NCI-H2081 (cell line): ENCODE data around the gene WSCD2.

Source experiments
- DNase-seq, 2 experiments: peaks; one replicate each; lab custom pipeline; 2025; lab: John Stamatoyannopoulos, UW

The WSCD2 gene

GRCh38 chr12:108166505-108166904 lies 37.4 kb downstream of the WSCD2 start:
- no peak for DNase-seq

DNA sequence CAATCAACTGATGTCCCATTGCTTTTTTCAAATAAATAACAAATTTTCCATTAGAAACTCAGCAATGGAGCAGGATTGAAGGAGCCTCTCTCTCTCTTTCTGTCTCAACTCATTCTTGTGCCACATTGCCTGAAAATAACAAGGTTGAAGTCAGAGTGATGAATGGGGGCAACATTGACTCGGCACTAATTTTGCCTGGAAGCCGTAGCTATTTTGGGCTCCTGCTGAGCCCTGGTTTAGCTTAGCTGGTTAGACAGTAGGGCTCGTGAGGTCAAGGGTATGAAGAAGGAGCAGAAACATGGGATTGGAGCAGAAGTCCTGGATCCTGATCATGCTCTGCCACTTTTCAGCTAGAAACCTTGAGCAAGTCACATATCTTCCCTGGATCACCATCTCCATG lies 38.9 kb downstream of the WSCD2 start:
- no peak for DNase-seq

- no peak for DNase-seq
Measured at GRCh38 chr12:108169708-108170107, 40.6 kb downstream of the WSCD2 start.

DNA sequence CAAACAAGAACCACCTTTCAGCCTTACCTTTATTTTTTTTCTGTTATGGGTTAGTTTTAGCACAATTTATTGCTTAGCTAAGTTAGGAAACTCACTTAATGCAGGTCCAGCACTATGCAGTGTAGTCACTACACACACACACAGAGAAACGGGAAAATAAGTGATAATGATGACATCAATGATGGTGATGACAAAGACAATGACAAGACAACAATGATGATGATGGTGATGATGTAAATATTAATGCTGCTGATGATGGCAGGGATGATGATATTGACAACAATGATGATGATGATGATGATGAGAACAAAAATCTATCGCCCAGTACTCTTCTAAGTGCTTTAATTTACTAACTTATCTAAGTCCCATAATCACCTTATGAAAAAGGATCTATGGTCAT lies 41.1 kb downstream of the WSCD2 start:
- no peak for DNase-seq

GRCh38 chr12:108172033-108172432 lies 42.9 kb downstream of the WSCD2 start:
- DNase-seq = no peak

GRCh38 chr12:108173160-108173559 lies 44.1 kb downstream of the WSCD2 start:
- DNase-seq = no peak

GRCh38 chr12:108173892-108174291 lies 44.8 kb downstream of the WSCD2 start:
- no peak for DNase-seq

DNA sequence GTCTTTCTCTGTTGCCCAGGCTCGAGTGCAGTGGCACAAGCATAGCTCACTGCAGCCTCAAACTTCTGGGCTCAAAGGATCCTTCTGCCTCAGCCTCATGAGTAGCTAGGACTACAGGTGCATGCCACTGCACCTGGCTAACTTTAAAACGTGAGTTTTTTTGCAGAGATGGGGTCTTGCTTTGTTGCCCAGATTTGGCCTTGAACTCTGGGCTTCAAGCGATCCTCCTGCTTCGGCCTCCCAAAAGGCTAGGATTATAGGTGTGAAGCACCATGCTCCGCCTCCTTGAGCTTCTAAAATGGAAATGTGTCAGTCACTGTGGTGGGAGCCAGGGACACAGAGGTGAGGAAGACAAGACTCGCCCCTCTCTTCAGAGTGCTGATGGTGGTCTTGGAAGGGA lies 45.6 kb downstream of the WSCD2 start:
- DNase-seq = no peak

- peak in 1 of 2 experiments; percentile 50 for DNase-seq
Measured at GRCh38 chr12:108175310-108175709, 46.2 kb downstream of the WSCD2 start.

DNA sequence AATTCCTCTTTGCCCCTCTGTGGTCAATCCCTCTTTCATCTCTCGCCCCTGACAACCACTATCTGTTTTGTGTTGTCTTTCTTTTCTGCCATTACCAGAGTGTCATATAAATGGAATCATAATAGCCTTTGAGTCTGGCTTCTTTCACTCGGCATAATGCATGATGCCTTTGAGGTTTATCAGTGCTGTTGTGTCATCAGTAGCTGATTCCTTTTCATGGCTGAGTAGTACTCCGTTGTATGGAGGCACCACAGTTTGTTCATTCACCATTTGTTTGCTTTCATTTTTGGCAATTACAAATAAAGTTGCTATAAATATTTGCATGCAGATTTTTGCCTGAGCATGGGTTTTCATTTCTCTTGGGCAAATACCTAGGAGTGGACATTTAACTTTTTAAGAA lies 47.2 kb downstream of the WSCD2 start:
- no peak for DNase-seq

DNA sequence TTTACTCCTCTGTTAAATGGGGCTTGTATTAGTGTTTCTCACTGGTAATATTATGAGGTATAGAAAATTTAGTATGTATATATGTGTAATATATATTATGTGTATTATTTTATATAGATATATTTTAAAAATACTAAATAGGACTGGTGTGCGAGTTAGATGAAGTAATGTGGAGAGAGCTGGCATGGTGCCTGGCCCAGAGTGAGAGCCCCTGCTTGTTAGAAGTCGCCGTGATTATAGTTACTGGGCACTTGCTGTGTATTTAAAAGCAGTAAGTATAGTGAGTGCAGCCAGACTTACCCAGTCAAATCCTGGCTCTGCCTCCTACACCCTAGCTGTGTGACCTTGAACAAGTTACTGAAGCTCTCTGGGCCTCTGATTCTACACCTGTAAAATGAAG lies 48.0 kb downstream of the WSCD2 start:
- DNase-seq = no peak

DNA sequence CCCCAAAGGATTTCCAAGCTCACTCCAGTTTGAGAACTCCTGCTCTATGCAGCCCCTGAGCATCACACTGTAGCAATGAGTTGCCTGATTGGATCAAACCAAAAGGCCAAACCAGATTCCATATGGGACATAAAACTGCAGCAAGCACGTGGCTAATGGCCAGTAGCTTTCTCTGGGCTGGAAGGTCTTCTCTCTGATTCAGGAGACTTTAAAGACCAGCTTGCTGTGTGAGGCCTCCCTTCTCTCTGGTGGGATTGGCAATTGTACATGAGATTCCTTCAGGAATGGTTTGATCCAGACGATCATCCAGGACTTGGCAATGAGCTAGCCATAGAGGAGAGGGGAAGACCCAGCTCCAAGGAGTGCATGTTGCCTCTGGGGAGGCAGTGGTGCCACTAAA lies 50.2 kb downstream of the WSCD2 start:
- no peak for DNase-seq

DNA sequence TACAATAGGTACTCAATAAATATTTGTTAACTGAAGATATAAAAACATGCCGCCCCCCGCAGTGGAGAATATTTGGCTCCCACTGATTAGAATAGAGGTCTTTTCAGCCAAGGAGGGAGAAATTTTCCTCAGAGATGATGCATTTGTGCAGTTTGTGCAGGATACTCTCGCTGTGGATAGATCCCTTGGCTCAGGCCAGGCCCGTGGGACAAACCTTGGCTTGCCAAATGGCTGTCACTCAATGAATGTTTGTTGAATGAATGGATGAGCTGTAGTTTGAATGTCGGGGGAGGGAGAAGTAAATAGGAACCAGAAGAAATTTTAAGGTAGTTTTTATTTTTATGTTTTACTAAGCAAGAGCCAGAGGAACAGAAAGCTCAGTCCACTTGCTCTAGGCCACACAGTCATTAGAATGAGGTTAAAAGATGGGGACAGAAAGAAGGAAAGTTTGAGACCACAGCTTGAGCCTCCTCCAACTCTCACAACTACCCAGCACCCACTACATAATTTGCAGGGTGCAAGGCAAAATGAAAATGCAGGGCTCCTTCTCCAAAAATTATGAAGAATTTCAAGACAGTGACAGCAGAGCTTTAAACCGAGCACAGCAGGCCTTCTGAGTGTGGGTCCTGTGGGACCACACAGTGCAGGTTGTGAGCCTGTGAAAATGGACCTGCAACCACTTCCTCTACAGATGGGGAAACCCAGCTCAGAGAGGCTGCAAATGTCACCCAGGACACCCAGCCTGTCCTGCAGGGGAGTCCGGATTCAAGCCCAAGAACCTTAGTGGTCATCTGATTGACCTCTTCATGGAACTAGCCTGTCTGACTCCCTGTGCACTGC lies 51.4 kb downstream of the WSCD2 start:
- no peak for DNase-seq

DNA sequence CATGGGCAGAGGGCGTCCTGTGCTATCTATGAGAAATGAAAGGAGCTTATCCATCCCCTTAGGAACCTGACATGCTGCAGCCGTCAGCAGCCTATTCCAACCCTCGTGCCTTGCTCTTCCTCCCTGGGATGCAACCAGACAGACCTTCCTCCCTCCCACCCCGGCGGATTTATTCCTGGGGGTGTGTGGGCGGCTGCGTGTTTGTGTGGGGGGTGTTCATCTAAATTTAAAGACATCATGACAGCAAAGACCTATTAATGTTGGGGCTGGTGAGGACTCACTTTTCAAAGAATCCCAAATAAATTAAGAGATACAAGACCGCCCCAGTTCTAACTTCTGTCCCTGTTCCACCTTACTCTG lies 52.0 kb downstream of the WSCD2 start:
- DNase-seq = no peak

- no peak for DNase-seq
Measured at GRCh38 chr12:108182096-108182495, 53.0 kb downstream of the WSCD2 start.

DNA sequence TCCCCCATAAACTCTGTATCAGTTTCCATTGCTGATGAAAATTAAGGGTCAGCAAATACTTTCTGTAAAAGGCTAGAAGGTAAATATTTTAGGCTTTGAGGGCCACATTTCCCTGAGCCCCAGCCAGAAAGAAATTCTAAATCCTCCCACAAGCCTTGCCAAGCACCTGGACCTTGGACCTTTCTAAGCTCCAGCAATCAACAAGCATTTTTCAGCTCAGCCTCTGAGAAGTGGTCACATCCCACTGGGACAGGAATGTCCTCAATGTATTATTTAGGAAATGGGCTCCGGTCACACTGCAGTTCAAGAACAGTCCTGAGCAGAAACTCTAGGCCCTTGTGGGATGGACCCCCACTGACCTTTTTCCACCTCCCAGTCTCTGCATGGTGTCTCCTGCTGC lies 55.9 kb downstream of the WSCD2 start:
- DNase-seq = no peak

DNA sequence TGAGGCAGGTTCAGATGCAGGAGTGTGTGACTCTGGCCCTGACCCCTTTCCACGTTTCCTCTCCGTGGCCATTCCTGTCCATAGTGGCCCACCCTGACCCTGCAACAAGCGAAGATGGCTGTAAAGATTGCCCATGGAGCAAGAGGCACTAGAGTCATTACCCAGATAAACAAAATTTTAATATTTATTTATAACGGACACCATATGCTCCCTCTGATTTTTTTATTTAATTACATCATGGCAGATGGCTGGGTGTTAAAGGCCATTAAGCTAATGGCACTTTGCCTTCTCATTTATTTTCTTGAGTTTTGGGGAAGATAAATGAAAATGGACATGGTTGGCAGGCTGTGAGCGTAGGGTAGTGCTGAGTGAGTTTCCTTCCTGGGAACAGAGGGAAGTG lies 58.7 kb downstream of the WSCD2 start:
- DNase-seq = no peak

- DNase-seq = no peak
Measured at GRCh38 chr12:108190529-108190928, 61.4 kb downstream of the WSCD2 start.

- DNase-seq = no peak
Measured at GRCh38 chr12:108191086-108191485, 62.0 kb downstream of the WSCD2 start.

DNA sequence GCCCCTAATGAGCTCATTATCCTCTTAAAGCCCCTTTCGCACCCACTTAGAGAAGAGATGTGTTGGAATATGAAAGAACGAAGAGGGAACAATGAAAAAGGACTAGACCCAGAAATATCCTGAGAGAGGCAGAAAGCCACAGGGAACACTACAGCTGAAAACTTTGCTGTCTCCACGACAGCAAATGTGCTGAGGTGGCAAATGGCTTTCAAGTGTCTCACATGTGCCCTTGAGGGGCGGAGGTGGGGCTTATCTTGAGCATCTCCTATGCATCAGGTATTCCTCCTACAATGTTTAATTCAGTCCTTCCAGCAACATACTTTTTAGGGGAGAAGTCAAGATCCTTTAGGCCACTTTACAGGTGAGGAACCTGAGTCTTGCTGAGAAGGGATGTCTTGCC lies 62.9 kb downstream of the WSCD2 start:
- no peak for DNase-seq

DNA sequence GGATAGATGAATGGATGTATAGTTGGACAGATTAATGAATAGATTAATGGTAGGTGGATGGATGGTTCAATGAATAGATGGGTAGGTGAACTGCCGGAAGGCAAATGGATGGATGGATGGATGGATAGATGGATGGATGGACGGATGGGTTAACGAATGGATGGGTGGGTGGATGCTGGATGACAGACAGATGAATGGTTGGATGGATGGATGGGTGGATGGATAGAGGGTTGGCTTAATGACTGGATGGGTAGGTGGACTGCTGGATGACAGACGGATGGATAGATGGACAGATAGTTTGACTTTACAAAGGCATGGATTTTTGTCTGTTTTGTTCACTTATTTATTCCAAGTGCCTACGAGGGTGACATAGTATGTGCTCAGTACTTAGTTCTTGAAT lies 64.4 kb downstream of the WSCD2 start:
- no peak for DNase-seq

DNA sequence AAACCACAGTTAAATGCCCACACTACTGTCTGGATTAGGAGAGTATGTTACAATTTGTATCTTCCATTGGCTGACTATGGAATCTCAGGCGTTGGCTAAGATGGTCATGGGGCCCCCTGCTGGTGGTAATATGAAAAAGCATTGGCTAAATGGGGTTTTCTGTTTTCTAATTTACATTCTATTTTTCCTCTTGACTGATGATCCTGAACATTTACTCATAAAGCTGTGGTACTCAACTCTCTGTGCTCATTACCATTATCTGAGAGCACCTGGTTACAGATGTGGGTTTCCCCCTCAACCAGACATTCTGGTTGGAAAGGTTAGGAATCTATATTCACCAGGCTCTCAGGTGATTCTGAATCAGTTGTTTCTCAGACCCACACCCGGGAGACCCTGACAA lies 64.8 kb downstream of the WSCD2 start:
- DNase-seq = peak; percentile 16 to 26

DNA sequence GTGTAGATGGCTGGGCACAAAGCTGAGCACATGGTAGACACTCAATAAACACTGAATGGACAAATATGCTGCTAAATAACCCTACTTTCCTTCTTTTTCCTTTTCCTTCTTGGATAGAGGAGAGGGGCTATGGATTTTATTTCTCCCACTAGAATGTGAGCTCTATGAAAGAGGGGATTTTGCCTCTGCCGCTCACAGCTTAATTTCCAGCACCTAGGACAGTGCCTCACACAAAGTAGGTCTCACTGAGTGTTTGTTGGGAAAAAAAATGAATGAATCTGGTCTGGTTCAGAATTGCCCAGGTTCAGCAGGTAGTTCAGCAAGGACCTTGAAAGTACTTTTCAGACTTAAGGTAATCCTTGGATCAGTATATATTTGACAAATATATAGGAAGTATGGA lies 65.5 kb downstream of the WSCD2 start:
- DNase-seq = no peak

DNA sequence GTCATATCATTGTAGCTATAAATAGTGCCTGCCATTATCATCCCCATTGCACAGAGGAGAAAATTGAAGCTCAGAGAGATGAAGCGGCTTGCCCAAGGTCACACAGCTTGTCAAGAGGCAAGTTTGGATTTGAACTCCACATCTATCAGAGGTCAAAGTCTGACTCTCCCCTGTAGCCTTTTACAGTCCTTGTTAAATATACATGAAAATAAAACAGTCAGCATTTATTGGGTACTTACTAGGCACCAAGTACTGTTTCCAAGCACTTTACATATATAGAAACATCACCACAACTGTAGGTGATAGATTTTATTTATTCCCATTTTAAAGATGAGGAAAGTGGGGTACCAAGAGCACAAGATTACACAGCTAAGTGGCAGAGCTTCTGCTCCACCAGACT lies 67.2 kb downstream of the WSCD2 start:
- DNase-seq = no peak
